DMS114 treated with DMSO at 0.1 percent for 48 hours (cell line): ENCODE data around the gene TLK1.
A peak's percentile ranks its signal among the peaks of the same experiment; 100 is the strongest.
"Not testable (repeated sequence)": the region's sequence is repeated elsewhere in the genome, so short reads cannot be mapped to it uniquely, and the experiment has no call there.

ENCODE experiments used
- DNase-seq: peaks from one replicate; lab custom pipeline; 2025; ENCODE audit not compliant: unreplicated experiment; lab: John Stamatoyannopoulos, UW

TLK1 gene

DNA sequence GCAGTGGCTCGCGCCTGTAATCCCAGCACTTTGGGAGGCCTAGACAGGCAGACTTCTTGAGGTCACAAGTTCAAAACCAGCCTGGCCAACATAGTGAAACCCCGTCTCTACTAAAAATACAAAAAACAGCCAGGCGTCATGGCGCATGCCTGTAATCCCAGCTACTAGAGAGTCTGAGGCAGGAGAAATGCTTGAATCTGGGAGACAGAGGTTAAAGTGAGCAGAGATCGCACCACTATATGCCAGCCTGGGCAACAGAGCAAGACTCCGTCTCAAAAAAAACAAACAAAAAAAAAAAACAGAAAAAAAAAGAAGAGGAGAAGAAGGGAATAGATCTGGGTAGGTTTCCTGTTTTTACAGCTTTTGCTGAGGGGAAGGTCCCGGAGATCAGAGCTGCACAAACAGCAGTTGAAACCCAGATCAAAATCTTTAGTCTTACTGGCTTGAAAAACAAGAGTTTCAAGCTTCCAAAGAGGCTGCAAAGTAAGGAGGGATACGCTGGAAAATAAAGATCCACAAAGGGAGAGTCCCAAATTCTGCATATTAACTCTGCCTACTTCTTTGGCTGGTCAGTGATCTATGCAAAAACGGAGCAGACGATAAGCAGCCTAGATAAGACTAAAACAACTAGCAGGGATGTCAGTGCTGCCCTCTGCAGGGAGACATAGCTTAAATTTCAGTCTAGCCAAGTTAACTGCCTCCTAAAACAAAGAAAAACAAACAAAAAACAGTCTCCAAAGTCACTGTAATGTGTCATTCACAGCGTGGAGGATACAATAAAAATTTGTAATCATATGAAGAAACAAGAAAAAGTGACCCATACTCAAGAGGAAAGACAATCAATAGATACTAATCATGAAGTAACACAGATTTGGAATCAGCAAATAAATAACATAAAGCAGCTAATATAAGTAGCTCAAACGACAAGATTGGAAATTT lies 74.1 kb downstream of the TLK1 start:
- peak; percentile 3 for DNase-seq

GRCh38 chr2:171084128-171084527 lies 76.6 kb downstream of the TLK1 start:
- no peak for DNase-seq

- no peak for DNase-seq
These were observed 77.2 kb downstream of the TLK1 start for GRCh38 chr2:171083451-171083850.

DNA sequence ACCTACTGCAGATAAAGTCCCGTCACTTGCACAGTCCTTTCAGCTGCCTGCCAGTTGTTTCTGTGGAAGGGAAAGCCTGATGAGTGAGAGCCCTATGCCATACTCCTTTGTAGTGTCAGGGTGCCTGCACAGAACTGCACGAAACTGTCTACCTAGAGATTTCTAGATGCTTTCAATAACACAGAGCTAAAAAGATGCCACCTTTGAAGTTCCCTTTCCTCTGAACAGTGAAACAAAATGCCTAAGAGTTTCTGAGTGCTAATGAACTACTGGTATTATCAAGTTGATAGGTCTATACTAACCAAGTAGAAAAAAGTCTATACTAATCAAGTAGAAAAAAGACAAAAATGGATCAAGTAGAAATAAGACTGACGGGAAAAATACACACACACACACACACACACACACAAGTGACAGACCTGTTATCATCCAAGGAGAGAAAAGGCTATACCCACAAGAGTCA lies 79.0 kb downstream of the TLK1 start:
- DNase-seq = no peak

DNA sequence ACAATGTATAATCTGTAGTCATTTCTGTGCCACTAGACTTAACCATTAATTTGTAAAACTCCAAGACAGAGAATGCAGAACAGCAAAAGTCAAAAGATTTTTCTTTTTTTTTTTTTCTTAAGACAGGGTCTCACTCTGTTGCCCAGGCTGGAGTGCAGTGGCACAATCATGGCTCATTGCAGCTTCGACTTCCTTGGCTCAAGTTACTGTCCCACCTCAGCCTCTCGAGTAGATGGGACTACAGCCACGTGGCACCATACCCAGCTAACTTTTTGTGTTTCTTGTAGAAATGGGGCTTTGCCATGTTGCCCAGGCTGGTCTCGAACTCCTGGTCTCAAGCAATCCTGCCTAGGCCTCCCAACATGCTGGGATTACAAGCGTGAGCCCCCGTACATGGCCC lies 80.1 kb downstream of the TLK1 start:
- no peak for DNase-seq

- not testable (repeated sequence) for DNase-seq
These were observed 84.3 kb downstream of the TLK1 start for GRCh38 chr2:171076422-171076821.

DNA sequence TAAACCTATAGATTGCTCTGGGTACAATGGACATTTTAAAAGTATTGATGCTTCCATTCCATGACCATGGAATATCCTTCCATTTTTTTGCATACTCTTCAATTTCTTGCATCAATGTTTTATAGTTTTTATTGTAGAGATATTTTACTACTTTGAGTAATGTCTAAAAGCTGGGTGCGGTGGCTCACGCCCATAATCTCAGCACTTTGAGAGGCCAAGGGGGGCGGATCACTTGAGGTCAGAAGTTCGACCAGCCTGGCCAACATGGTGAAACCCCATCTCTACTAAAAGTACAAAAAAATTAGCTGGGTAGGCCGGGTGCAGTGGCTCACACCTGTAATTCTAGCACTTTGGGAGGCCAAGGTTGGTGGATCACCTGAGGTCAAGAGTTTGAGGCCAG lies 88.5 kb downstream of the TLK1 start:
- no peak for DNase-seq

DNA sequence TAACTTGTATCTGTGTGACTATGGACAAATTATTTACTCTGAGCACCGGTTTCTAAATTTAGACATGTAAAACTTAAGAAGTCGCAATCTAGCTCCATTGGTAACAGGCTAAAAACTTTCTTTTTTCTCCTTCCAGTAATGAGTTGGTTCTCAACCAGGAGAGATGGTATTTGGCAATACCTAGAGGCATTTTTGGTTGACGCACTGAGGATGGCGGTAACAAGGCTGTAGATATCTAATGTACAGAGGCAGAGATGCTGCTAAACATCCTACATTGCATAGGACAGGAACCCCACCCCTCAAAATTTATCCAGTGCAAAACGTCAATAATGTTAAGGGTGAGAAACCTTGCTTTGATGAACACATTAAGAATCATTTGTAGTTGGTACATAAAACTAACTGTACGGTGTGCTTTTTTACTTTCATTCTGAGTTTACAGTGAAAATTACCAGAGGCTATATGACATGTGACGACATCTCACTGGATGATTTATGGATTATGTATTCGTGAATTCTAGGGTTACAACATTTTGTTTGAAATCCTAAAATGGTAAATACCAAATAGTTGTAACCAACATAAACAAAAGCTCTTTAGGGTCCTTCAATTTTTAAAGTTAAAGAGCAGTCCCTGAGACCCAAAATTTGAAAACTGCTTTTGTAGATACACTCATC lies 91.3 kb downstream of the TLK1 start:
- no peak for DNase-seq

GRCh38 chr2:171066110-171066509 lies 94.6 kb downstream of the TLK1 start:
- no peak for DNase-seq

GRCh38 chr2:171057575-171057974 lies 103.1 kb downstream of the TLK1 start:
- DNase-seq = no peak

DNA sequence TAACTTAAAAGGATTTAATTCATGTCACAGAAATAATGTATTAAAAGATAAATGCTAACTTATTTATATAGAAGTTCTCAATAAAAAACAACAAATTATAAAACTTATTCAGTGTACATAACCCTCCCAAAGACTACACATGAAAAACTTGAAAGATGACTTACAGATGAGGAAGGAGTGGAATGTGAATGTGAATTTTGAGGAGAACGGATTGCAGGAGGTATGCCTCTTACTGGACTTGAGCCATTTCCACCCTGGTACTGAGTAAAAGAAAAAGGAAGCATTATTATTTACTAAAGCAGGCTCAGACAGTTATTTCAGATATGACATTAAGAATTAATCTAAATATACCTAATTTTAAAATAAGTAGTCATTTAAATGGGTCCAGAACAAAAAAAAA lies 104.4 kb downstream of the TLK1 start:
- no peak for DNase-seq

GRCh38 chr2:171049691-171050090 lies 111.0 kb downstream of the TLK1 start:
- DNase-seq = no peak

GRCh38 chr2:171046048-171046560 lies 114.6 kb downstream of the TLK1 start:
- DNase-seq = no peak

- no peak for DNase-seq
These were observed 116.3 kb downstream of the TLK1 start for GRCh38 chr2:171044416-171044815.

GRCh38 chr2:171042253-171042969 lies 118.3 kb downstream of the TLK1 start:
- DNase-seq = no peak

DNA sequence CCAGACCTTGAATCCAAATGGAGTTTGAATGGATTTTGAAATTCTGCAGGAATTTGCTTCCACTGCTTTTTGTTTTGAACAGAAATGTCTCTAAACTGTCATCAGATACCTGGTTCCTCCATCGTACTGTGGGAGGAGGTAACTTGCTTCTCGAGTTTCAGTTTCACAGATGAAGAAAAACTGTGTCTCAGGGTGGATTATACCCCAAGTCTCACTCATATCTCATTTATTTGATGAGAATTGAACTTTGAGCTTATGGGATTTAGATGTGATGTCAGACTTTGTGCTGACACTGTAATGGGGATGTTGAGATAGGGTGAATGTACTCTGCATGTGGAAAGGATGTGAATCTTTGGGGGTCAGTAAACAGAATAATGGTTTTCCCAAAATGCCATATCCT lies 124.2 kb downstream of the TLK1 start:
- no peak for DNase-seq

- no peak for DNase-seq
These were observed 126.4 kb downstream of the TLK1 start for GRCh38 chr2:171034315-171034714.

DNA sequence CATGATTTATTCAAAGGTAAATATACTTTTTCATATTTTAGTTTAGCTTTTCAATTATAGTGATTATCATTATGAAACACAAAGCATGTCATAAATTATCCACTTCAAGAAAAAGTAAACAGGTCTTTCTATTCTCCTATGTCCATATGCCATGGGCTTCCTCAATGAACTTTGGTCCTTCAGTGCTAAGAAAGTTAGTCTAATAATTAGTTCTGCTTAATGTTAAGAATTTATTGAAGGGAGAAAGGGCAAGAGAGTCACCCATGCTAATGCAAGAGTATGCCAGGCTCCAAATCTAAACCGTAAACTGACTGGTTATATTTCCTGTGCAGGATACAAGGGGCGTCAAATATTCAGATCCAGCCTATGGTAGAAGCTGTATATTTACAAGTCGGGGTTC lies 135.5 kb downstream of the TLK1 start:
- no peak for DNase-seq

- no peak for DNase-seq
These were observed 142.2 kb downstream of the TLK1 start for GRCh38 chr2:171018522-171018921.

DNA sequence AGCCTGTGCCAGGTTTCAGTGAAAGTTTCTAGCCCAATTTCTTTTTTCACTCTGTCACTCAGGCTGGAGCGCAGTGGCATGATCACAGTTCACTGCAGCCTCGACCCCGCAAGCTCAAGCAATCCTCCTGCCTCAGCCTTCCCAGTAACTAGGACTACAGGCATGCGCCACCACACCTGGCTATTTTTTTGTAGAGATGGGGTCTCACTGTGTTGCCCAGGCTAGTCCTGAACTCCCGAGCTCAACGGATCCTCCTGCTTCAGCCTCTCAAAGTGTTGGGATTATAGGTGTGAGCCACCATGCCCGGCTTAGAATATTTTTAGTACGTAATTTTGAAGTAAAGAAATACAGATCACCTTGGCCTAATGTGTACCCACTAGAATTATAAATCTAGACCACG lies 144.6 kb downstream of the TLK1 start:
- DNase-seq = no peak

DNA sequence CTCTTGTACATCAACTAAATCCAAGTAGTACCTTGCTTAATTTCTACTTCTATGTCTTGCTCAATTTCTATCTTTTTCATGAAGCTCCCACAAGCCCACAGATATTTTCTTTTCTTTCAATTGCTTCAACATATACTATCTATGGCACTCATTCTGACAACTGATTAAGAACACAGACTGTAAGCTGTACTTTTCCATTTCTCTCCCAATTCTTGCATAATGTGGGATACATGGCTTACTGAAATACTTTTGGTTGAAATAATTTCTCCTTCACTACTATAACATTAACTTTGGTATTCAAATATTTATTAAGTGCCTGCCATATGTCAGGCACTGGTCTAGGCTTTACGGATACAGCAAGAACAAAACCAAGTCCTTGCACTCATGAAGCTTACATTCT lies 146.8 kb downstream of the TLK1 start:
- no peak for DNase-seq
